ENCODE results near the gene SSRP1. TPM values are rescaled to one million over a fixed set of nuclear protein-coding genes. Genes with fewer than 3 reads are reported as not detected.
A peak's percentile ranks its signal among the peaks of the same experiment; 100 is the strongest.
"Not testable (repeated sequence)": the region's sequence is repeated elsewhere in the genome, so short reads cannot be mapped to it uniquely, and the experiment has no call there.

Gene SSRP1
- total RNA-seq, 1 experiment from 2014 or later = 79.9 TPM

- no peaks in the 10 kb centered on the region for H3K9me3 ChIP-seq (ENCODE audit: low read length)
- H3K9ac ChIP-seq (ENCODE audit: low read length) = no peak overlapping the region
- no peak overlapping the region for H2AFZ ChIP-seq (ENCODE audit: low read length)
- no peak overlapping the region for H3K4me3 ChIP-seq (ENCODE audit: low read length)
- no peaks in the 10 kb centered on the region for H3K36me3 ChIP-seq (ENCODE audit: insufficient read depth, low read length)
- DNase-seq = no peak
- no peak overlapping the region for H3K4me2 ChIP-seq (ENCODE audit: low read depth, low read length, poor library complexity, severe bottlenecking)
- H3K27me3 ChIP-seq (ENCODE audit: low read length) = no peaks in the 10 kb centered on the region
- H3K9me2 ChIP-seq (replicated peaks; ENCODE audit: insufficient read depth, low read length) = no peaks in the 10 kb centered on the region
- H4K20me1 ChIP-seq (ENCODE audit: insufficient read depth, low read depth, low read length) = no peaks in the 10 kb centered on the region; the same call in 1 of the 2 replicates
- no peak overlapping the region for H3K27ac ChIP-seq (ENCODE audit: low read length)
- H3K4me1 ChIP-seq (ENCODE audit: low read length) = peaks cover 26% of the 10 kb centered on the region
- peaks cover 16% of the 10 kb centered on the region for H3K79me2 ChIP-seq (ENCODE audit: low read length)
Measured at GRCh38 chr11:57339328-57339727, 3.6 kb upstream of the SSRP1 start.

GRCh38 chr11:57338142-57338541 lies 2.5 kb upstream of the SSRP1 start, which contains the start of gene P2RX3:
TSS of gene P2RX3 (plus strand) at chr11:57338352. CDS start at chr11:57338551, 199 bp downstream.
- Histone ChIP-seq H3K4me1 (ENCODE audit: low read length) (peaks cover 37% of the 10 kb centered on the region), H3K79me2 (ENCODE audit: low read length) (peaks cover 28% of the 10 kb centered on the region), H3K27me3 (ENCODE audit: low read length) (no peaks in the 10 kb centered on the region), H3K4me3 (ENCODE audit: low read length) (no peak within 1 kb of the TSS), H3K27ac (ENCODE audit: low read length) (no peak within 1 kb of the TSS), H3K36me3 (ENCODE audit: insufficient read depth, low read length) (peaks cover 11% of the 10 kb centered on the region; the same call in 1 of the 2 replicates), H4K20me1 (ENCODE audit: insufficient read depth, low read depth, low read length) (no peaks in the 10 kb centered on the region; the same call in 1 of the 2 replicates), H3K9me2 (replicated peaks; ENCODE audit: insufficient read depth, low read length) (no peaks in the 10 kb centered on the region), H3K4me2 (ENCODE audit: low read depth, low read length, poor library complexity, severe bottlenecking) (no peak within 1 kb of the TSS), H2AFZ (ENCODE audit: low read length) (no peak within 1 kb of the TSS), H3K9me3 (ENCODE audit: low read length) (no peaks in the 10 kb centered on the region), H3K9ac (ENCODE audit: low read length) (no peak within 1 kb of the TSS)
- DNase-seq = no peak

- not testable (repeated sequence) for H2AFZ ChIP-seq (ENCODE audit: low read length); H3K9me3 ChIP-seq (ENCODE audit: low read length); H3K9me2 ChIP-seq (replicated peaks; ENCODE audit: insufficient read depth, low read length); H3K4me3 ChIP-seq (ENCODE audit: low read length); H3K27ac ChIP-seq (ENCODE audit: low read length); H3K27me3 ChIP-seq (ENCODE audit: low read length); H4K20me1 ChIP-seq (ENCODE audit: insufficient read depth, low read depth, low read length); DNase-seq
- Histone ChIP-seq H3K4me2 (ENCODE audit: low read depth, low read length, poor library complexity, severe bottlenecking) (peak overlapping the region; percentile 94), H3K36me3 (ENCODE audit: insufficient read depth, low read length) (peaks cover 24% of the 10 kb centered on the region), H3K4me1 (ENCODE audit: low read length) (peaks cover 37% of the 10 kb centered on the region), H3K9ac (ENCODE audit: low read length) (peak overlapping the region; percentile 97), H3K79me2 (ENCODE audit: low read length) (peaks cover 39% of the 10 kb centered on the region)
Measured at GRCh38 chr11:57336856-57337255, 1.2 kb upstream of the SSRP1 start.

- Histone ChIP-seq H3K27me3 (ENCODE audit: low read length) (no peaks in the 10 kb centered on the region), H3K4me2 (ENCODE audit: low read depth, low read length, poor library complexity, severe bottlenecking) (peak overlapping the region; percentile 94), H3K9ac (ENCODE audit: low read length) (peak overlapping the region; percentile 97), H3K27ac (ENCODE audit: low read length) (no peak overlapping the region; the same call in 1 of the 2 replicates), H2AFZ (ENCODE audit: low read length) (peak overlapping the region; percentile 51; the same call in 1 of the 2 replicates), H3K36me3 (ENCODE audit: insufficient read depth, low read length) (peaks cover 30% of the 10 kb centered on the region), H3K9me3 (ENCODE audit: low read length) (no peaks in the 10 kb centered on the region), H3K4me3 (ENCODE audit: low read length) (peak overlapping the region; percentile 84), H3K9me2 (replicated peaks; ENCODE audit: insufficient read depth, low read length) (no peaks in the 10 kb centered on the region), H3K4me1 (ENCODE audit: low read length) (peaks cover 37% of the 10 kb centered on the region), H3K79me2 (ENCODE audit: low read length) (peaks cover 39% of the 10 kb centered on the region), H4K20me1 (ENCODE audit: insufficient read depth, low read depth, low read length) (no peaks in the 10 kb centered on the region; the same call in 1 of the 2 replicates)
- no peak for DNase-seq
Measured at GRCh38 chr11:57336111-57336666, 497 bp upstream of the SSRP1 start.

GRCh38 chr11:57335023-57335342 lies 709 bp downstream of the SSRP1 start:
- H3K27ac ChIP-seq (ENCODE audit: low read length) = peak overlapping the region; percentile 60; the same call in 1 of the 2 replicates
- peak overlapping the region; percentile 84 for H3K4me3 ChIP-seq (ENCODE audit: low read length)
- peak overlapping the region; percentile 94 for H3K4me2 ChIP-seq (ENCODE audit: low read depth, low read length, poor library complexity, severe bottlenecking)
- H3K36me3 ChIP-seq (ENCODE audit: insufficient read depth, low read length) = peaks cover 41% of the 10 kb centered on the region
- H3K9me3 ChIP-seq (ENCODE audit: low read length) = no peaks in the 10 kb centered on the region
- no peak for DNase-seq
- no peaks in the 10 kb centered on the region for H3K27me3 ChIP-seq (ENCODE audit: low read length)
- H3K4me1 ChIP-seq (ENCODE audit: low read length) = peaks cover 31% of the 10 kb centered on the region
- no peaks in the 10 kb centered on the region; the same call in 1 of the 2 replicates for H4K20me1 ChIP-seq (ENCODE audit: insufficient read depth, low read depth, low read length)
- no peaks in the 10 kb centered on the region for H3K9me2 ChIP-seq (replicated peaks; ENCODE audit: insufficient read depth, low read length)
- H3K79me2 ChIP-seq (ENCODE audit: low read length) = peaks cover 39% of the 10 kb centered on the region
- H2AFZ ChIP-seq (ENCODE audit: low read length) = no peak overlapping the region
- peak overlapping the region; percentile 97 for H3K9ac ChIP-seq (ENCODE audit: low read length)

- no peaks in the 10 kb centered on the region for H3K27me3 ChIP-seq (ENCODE audit: low read length)
- H3K4me1 ChIP-seq (ENCODE audit: low read length) = peaks cover 29% of the 10 kb centered on the region
- no peak overlapping the region for H3K4me2 ChIP-seq (ENCODE audit: low read depth, low read length, poor library complexity, severe bottlenecking)
- H3K27ac ChIP-seq (ENCODE audit: low read length) = no peak overlapping the region
- H3K9me2 ChIP-seq (replicated peaks; ENCODE audit: insufficient read depth, low read length) = no peaks in the 10 kb centered on the region
- H3K4me3 ChIP-seq (ENCODE audit: low read length) = no peak overlapping the region
- DNase-seq = no peak
- H3K9ac ChIP-seq (ENCODE audit: low read length) = no peak overlapping the region
- peaks cover 60% of the 10 kb centered on the region for H3K36me3 ChIP-seq (ENCODE audit: insufficient read depth, low read length)
- no peaks in the 10 kb centered on the region for H3K9me3 ChIP-seq (ENCODE audit: low read length)
- no peaks in the 10 kb centered on the region; the same call in 1 of the 2 replicates for H4K20me1 ChIP-seq (ENCODE audit: insufficient read depth, low read depth, low read length)
- no peak overlapping the region for H2AFZ ChIP-seq (ENCODE audit: low read length)
- peaks cover 39% of the 10 kb centered on the region for H3K79me2 ChIP-seq (ENCODE audit: low read length)
Measured at GRCh38 chr11:57332694-57333440, 2.8 kb downstream of the SSRP1 start.

DNA sequence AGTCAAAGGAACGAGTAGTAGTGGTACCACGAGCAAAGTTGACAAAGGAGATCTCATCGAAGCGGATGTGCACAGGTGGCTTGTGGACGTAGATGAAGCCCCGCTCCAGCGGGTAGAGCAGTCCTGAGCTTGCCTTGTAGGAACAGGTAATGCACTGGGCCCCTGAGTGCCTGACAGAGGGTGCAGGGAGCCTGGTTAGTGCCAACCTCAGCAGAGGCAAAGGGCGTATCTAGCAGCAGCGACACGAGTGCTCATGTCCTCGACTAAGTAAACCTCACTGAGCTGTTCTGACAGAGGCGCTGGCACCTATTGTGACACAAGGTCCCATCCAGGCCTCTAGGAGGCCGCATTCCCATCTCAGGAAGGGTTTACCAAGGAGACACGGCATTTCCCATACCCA lies 4.0 kb downstream of the SSRP1 start:
- peaks cover 39% of the 10 kb centered on the region for H3K79me2 ChIP-seq (ENCODE audit: low read length)
- no peak overlapping the region for H3K9ac ChIP-seq (ENCODE audit: low read length)
- no peak overlapping the region for H3K4me3 ChIP-seq (ENCODE audit: low read length)
- H2AFZ ChIP-seq (ENCODE audit: low read length) = no peak overlapping the region
- peaks cover 40% of the 10 kb centered on the region for H3K4me1 ChIP-seq (ENCODE audit: low read length)
- no peak for DNase-seq
- H3K4me2 ChIP-seq (ENCODE audit: low read depth, low read length, poor library complexity, severe bottlenecking) = no peak overlapping the region
- no peaks in the 10 kb centered on the region; the same call in 1 of the 2 replicates for H4K20me1 ChIP-seq (ENCODE audit: insufficient read depth, low read depth, low read length)
- H3K27ac ChIP-seq (ENCODE audit: low read length) = no peak overlapping the region
- H3K9me3 ChIP-seq (ENCODE audit: low read length) = no peaks in the 10 kb centered on the region
- no peaks in the 10 kb centered on the region for H3K9me2 ChIP-seq (replicated peaks; ENCODE audit: insufficient read depth, low read length)
- no peaks in the 10 kb centered on the region for H3K27me3 ChIP-seq (ENCODE audit: low read length)
- H3K36me3 ChIP-seq (ENCODE audit: insufficient read depth, low read length) = peaks cover 65% of the 10 kb centered on the region

GRCh38 chr11:57330029-57330428 lies 5.7 kb downstream of the SSRP1 start:
- Histone ChIP-seq H3K4me2 (ENCODE audit: low read depth, low read length, poor library complexity, severe bottlenecking) (no peak overlapping the region), H3K27ac (ENCODE audit: low read length) (no peak overlapping the region), H3K9ac (ENCODE audit: low read length) (no peak overlapping the region), H3K4me1 (ENCODE audit: low read length) (peaks cover 47% of the 10 kb centered on the region), H3K36me3 (ENCODE audit: insufficient read depth, low read length) (peaks cover 65% of the 10 kb centered on the region), H3K79me2 (ENCODE audit: low read length) (peaks cover 29% of the 10 kb centered on the region), H2AFZ (ENCODE audit: low read length) (no peak overlapping the region), H3K4me3 (ENCODE audit: low read length) (no peak overlapping the region), H3K27me3 (ENCODE audit: low read length) (no peaks in the 10 kb centered on the region), H3K9me2 (replicated peaks; ENCODE audit: insufficient read depth, low read length) (no peaks in the 10 kb centered on the region), H3K9me3 (ENCODE audit: low read length) (no peaks in the 10 kb centered on the region), H4K20me1 (ENCODE audit: insufficient read depth, low read depth, low read length) (no peaks in the 10 kb centered on the region; the same call in 1 of the 2 replicates)
- no peak for DNase-seq

Measured in Karpas-422 (cell line).